H4 (cell line): Measurements from ENCODE around the gene CCR2. TPM values are rescaled to one million over a fixed set of nuclear protein-coding genes. Genes with fewer than 3 reads are reported as not detected.
"Not testable (repeated sequence)": the region's sequence is repeated elsewhere in the genome, so short reads cannot be mapped to it uniquely, and the experiment has no call there.

Experiments
- DNase-seq: peaks from one replicate; pipeline ENCODE4 v3.0.0-alpha.2; 2015; ENCODE audit warnings: low spot score
- total RNA-seq: library from RNA; depleted of rRNA; stranded (reverse); fragments of >200 nt; shearing (Covaris generic); gene quantifications from 2 replicates; pipeline ENCODE4 v1.2.3, GENCODE V29; 2014; rRNA removed

The CCR2 gene
- total RNA-seq, 1 experiment from 2014 or later = not detected

DNA sequence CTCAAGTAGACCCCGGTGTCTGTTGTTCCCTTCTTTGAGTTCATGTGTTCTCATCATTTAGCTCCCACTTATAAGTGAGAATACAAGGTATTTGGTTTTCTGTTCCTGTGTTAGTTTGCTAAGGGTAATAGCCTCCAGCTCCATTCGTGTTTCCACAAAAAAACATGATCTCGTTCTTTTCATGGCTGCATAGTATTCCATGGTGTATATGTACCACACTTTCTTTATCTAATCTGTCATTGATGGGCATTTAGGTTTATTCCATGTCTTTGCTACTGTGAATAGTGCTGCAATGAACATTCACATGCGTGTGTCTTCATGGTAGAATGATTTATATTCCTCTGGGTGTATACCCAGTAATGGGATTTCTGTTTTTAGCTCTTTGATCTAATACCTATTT is 49.0 kb downstream of the CCR2 start:
- not testable (repeated sequence) for DNase-seq

GRCh38 chr3:46405301-46406019 is 51.5 kb downstream of the CCR2 start:
- no peak for DNase-seq

GRCh38 chr3:46406443-46406787 is 52.5 kb downstream of the CCR2 start:
- no peak for DNase-seq

DNA sequence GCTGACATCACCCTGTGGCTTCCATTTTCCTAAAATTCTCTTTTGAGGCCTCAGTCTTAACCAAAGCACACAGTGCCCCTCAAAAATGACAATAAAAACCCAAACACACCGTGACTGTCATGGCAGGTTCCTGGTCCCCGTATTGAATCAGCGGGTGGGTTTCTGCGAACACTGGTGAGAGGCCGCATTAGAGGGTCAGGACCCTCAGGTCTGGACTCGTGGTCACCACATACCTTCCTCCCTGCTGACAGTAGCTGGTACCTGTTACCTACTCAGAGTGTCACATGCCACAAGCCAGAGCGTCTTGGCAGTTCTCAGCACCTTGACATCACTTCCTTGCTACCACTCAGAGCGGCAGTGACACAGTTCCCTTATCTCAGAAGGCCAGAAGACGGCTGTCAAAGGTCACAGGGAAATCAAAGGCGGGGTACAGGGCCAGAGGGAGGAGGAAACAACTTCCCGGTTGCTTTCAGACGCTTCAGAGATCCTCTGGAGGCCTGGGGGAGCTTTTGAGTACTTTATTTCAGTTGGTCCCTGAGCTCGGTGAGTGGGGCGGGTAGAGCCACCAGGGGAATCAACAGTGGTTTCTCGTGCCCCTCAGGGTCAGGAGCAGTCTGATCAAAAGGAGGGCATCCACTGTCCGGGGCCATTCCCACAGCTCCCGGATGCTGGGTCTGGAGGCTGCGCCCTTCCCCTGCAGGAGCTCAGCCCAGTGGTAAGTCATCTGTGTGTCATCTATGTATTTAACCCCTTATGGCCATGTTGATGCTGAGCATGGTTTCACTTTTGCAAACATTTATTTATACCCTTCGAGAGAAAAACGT is 53.1 kb downstream of the CCR2 start, which contains the start of the genes CCR5AS and CCRL2:
Gene CCR5AS, minus strand, starts transcription at position 279 of the 824 bp plus-strand sequence.
Gene CCRL2, plus strand, starts transcription at position 472 of the 824 bp plus-strand sequence. CDS start 821 bp downstream, outside the sequence.
- DNase-seq = peak; percentile 27

DNA sequence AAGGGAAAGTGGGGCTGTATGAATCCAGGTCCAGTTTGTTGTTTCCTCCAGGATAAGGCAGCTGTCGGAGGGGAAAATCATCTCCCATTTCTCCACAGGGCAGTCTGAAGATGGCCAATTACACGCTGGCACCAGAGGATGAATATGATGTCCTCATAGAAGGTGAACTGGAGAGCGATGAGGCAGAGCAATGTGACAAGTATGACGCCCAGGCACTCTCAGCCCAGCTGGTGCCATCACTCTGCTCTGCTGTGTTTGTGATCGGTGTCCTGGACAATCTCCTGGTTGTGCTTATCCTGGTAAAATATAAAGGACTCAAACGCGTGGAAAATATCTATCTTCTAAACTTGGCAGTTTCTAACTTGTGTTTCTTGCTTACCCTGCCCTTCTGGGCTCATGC is 54.1 kb downstream of the CCR2 start:
- no peak for DNase-seq

- DNase-seq = no peak
Measured at GRCh38 chr3:46408853-46409252, 54.9 kb downstream of the CCR2 start.

- DNase-seq = no peak
Measured at GRCh38 chr3:46409739-46410489, 56.0 kb downstream of the CCR2 start.

Other genes with a start within 250 kb of the CCR2 start
- 0.08 and 0.35 TPM in 2 replicates for gene CCR1, start 145.8 kb upstream of the CCR2 start, total RNA-seq
- 0.27 and 0.29 TPM in 2 replicates for gene CCR3, start 111.7 kb upstream of the CCR2 start, total RNA-seq
- not detected in 2 replicates for gene CCR5, start 16.8 kb downstream of the CCR2 start, total RNA-seq
- gene CCRL2, start 53.1 kb downstream of the CCR2 start, total RNA-seq = 0.46 and 6.6 TPM in 2 replicates
- not detected in 2 replicates for gene LTF, start 110.8 kb downstream of the CCR2 start, total RNA-seq
- gene RTP3, start 143.9 kb downstream of the CCR2 start, total RNA-seq = 0.06 and 0.41 TPM in 2 replicates
- 0.04 TPM in 1 of 2 replicates, not detected in the other for gene LRRC2, start 212.2 kb downstream of the CCR2 start, total RNA-seq